Embryonic facial prominence (tissue), 1 donor: ENCODE measurements around the gene WDR90.

Source experiments
- DNase-seq: peaks from one replicate; pipeline ENCODE4 v3.0.0-alpha.2; 2016; ENCODE audit errors: extremely low spot score

WDR90 gene

DNA sequence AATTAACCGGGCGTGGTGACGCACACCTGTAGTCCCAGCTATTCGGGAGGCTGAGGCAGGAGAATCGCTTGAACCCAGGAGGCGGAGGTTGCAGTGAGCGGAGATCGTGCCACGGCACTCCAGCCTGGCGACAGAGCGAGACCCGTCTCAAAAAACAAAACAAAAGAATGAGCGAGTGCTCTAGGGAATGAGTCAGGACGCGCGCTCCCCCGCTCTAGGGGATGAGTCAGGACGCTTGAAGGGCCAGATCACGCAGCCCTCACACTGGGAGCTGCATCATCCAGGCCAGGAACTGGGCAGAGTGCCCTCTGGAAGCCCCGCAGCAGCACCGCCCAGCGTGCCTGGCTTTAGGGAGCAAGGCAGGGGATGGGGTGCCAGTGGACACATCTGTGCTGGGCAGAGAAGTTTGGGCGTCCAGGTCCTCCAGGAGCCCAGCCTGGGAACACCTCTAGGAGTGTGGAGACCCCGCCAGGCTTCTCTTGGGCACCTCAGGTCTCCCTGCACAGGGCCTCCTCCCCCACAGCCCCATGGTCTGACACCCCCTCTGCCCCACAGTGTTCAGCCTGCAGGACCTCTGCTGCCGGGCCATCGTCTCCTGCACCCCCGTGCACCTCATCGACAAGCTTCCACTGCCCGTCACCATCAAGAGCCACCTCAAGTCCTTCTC is 22.2 kb upstream of the WDR90 start:
- DNase-seq: no peak

DNA sequence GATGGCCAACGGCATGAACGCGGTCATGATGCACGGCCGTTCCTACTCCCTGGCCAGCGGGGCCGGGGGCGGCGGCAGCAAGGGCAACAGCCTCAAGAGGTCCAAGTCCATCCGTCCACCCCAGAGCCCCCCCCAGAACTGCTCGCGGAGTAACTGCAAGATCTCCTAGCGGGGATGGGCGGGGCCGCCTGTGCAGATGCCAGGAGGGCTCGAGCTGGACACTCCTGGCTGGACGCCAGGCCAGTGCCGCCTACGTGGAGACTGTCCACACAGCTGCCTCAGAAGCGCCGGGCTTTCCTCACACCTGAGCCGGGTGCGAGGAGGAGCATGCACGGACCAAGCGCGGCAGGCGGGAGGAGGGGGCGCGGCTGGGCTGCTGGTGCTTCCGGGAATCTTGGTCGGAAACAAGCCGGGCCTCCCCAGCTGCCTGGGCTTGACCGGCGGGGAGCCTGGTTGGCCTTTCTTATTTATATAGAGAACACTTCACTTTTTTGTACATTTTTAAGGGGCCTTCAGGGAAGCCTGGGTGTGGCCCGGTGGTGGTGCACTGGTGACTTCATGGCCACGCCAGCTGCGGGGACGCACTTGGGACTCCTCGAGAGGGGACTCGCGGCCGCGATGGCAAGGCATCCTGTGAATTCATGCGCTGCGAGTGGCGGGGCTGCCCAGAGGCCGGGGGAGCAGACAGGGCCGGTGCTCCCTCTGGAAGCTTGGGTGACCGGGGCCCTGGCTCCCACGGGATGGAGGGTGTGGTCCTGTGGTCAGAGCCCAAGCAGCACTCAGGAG is 21.5 kb upstream of the WDR90 start:
- no peak for DNase-seq

DNA sequence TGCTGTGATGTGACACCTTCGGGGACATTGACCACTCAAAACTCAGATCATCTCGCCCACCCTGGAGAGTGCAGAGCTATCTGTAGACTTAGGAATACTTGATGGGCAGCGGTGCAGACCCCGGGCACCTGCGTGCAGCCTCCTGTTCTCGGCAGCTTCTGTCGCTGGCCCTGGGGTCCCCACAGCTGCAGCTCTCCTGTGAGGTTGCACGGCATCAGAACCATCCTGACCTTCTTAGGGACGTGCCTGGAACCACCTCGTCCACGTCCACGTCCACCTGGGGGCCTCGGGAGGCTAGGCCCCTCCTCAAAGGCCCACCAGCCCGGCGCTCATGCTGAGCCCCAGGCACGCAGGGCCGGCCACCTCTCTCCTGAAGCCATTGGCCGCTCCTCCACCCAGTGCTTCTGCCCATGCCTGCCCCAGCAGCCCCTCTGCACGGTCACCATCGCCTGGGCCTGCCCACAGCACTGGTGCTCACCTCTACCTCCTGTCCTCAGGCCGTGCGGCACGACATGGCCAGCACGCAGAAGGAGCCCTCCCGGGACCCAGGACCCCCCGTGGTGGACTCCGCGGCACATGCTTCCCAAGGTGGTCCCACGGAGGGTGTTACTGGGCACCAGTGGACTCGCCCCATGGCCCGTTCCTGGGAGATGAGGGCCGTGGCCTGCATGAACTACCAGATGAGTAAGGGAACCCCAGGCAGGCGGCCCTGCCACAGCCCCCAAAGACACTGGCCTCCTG is 20.7 kb upstream of the WDR90 start:
- DNase-seq: no peak

DNA sequence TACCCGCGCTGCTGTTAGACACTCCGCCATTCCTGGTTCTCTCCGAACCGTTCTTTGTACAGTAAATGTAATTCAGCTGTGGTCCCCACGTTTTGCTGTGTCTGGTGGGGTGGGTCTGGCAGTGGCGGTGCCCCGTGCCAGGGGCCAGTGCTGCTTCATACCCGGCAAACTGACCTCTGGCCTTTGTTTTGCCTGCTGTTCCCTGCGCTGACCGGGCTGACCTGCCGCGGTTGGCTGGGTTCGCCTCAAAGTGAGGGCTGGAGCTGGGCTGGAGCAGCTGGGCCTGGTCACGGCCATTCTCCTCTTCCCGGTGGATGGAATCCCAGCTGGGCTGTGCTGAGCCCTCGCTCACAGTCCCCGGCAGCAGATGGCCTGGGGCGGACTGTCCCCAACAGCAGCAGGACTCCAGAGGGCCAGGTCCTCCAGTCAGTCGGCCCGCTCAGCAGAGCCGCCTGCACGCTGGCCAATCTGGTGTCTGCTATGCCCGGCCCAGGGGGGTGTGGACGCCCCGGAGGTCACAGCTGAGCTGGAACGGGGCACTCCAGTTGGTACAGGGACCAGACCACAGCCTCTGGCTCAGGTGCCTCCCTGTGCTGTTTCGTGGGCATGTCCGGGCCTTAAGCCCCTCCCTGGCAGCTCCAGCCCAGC is 19.9 kb upstream of the WDR90 start:
- no peak for DNase-seq

DNA sequence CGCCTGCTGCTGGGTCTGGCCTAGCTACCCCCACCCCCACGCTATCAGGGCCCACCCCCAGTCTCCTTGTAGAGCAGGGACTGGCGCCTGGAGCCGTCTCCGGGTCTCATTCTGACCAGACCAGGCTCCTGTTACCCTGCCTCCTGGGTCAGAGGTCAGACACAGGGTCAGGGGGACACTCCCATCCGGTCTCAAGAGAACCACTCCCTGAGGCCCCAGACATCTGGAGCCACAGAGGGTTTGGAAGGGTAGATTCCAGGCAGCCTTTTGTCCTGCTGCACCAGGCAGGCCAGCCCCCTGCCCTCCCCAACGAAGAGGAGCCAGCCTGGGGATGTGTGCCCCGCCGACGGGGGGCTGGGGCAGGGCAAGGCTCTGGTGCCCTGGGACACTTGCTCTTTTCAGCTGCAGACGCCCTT is 19.3 kb upstream of the WDR90 start:
- DNase-seq: no peak

DNA sequence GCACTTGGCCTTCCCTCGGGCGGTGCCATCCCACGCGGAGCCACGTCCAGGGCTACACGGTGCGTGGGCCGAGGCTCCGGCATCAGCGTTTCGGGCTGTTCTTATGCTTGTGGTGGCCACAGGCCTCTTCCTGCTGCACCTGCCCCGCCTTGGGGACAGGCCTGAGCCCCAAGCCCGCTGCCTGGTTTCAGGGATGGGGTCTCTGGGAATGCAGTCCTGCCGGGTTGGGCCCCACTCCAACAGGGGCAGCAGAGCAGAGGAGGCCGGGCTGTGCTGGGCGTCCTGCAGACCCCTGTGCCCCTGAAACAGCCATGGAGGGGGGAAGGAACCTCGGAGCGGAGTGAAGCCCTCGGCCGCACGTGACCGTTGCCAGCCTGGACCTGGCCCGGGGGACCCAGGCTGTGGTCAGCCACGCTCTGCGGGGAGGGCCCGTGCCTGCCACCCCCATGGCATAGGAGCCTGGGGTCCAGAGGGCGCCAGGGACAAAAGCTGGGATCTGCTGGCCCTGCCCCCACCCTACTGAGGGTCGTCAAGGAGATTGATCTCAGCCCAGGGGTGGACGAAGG is 18.8 kb upstream of the WDR90 start:
- DNase-seq: no peak

DNA sequence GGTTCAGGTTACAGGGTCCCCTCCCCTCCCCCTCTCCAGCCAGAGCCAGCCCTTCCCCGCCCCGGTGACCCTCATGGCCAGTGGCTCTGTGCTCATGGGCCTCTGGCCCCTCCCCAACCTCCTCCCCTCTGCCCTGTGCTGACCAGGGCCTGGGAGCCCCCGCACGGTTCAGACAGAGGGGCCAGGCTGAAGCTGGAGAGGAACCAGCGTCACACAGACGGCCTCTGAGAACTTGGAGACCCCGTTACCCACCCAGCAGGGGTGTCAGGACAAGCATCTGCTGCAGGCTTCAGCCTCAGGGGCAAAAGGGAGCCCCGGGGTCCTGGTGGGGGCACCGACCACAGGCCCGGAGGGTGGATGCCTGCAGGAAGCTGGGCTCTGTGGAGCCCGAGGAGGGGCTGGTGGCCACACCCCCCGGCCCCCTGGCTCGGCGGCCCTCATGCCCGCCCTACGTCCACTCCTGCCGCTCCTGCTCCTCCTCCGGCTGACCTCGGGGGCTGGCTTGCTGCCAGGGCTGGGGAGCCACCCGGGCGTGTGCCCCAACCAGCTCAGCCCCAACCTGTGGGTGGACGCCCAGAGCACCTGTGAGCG is 18.3 kb upstream of the WDR90 start, which contains the start of gene WFIKKN1:
Gene WFIKKN1, plus strand, starts transcription at position 171 of the 591 bp plus-strand sequence. Its CDS starts 269 bp downstream, at position 440.
- no peak for DNase-seq

DNA sequence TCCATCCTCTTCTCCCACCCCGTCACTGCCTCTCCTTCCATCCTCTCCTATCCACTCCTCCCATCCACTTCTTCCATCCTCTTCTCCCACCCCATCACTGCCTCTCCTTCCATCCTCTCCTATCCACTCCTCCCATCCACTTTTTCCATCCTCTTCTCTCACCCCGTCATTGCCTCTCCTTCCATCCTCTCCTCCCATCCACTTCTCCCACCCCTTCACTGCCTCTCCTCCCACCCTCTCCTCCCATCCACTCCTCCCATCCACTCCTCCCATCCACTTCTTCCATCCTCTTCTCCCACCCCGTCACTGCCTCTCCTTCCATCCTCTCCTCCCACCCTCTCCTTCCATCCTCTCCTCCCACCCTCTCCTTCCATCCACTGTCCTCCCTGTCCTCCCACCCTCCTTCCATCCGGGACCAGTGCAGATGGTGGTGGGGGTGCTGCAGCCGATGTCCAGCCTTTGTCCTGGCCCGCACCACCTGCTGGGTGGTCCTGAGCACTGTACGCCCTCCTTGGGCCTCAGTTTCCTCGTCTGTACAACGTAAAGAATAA is 17.3 kb upstream of the WDR90 start:
- no peak for DNase-seq

DNA sequence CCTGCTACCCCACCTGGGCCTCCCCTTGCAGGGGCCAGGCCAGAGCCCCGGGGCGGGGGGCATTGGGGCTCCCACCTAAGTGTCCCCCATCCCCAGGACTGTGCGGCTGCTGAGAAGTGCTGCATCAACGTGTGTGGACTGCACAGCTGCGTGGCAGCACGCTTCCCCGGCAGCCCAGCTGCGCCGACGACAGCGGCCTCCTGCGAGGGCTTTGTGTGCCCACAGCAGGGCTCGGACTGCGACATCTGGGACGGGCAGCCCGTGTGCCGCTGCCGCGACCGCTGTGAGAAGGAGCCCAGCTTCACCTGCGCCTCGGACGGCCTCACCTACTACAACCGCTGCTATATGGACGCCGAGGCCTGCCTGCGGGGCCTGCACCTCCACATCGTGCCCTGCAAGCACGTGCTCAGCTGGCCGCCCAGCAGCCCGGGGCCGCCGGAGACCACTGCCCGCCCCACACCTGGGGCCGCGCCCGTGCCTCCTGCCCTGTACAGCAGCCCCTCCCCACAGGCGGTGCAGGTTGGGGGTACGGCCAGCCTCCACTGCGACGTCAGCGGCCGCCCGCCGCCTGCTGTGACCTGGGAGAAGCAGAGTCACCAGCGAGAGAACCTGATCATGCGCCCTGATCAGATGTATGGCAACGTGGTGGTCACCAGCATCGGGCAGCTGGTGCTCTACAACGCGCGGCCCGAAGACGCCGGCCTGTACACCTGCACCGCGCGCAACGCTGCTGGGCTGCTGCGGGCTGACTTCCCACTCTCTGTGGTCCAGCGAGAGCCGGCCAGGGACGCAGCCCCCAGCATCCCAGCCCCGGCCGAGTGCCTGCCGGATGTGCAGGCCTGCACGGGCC is 16.5 kb upstream of the WDR90 start:
- no peak for DNase-seq

DNA sequence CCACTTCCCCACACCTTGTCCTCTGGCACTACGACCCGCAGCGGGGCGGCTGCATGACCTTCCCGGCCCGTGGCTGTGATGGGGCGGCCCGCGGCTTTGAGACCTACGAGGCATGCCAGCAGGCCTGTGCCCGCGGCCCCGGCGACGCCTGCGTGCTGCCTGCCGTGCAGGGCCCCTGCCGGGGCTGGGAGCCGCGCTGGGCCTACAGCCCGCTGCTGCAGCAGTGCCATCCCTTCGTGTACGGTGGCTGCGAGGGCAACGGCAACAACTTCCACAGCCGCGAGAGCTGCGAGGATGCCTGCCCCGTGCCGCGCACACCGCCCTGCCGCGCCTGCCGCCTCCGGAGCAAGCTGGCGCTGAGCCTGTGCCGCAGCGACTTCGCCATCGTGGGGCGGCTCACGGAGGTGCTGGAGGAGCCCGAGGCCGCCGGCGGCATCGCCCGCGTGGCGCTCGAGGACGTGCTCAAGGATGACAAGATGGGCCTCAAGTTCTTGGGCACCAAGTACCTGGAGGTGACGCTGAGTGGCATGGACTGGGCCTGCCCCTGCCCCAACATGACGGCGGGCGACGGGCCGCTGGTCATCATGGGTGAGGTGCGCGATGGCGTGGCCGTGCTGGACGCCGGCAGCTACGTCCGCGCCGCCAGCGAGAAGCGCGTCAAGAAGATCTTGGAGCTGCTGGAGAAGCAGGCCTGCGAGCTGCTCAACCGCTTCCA is 15.7 kb upstream of the WDR90 start:
- DNase-seq: no peak

DNA sequence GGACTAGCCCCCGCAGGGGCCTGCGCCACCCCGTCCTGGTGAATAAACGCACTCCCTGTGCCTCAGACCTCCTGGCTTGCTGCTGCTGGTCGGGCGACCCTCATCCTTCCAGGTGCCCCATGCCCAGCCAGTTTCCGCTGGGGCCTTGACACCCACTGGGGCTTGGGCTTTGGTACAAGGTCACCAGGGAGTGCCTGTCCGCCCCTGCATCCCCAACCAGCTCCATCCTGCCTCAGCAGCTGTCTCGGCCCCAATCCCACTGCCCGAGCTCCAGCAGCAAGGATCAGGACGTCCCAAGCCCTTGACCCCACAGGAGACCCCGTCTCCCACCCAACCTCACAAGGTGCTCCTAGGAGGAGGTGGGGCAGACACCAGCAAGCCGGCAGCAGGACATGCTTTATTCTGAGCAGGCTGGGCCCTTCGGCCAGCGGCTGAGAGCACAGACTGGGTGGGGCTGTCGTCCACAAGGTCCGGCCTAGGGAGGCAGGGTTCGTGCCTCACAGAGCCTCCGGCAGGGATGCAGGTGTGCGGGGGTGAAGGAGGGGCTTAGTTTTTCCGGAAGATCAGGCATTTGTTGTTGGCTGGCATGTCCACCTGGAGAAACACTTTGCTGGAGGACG is 15.0 kb upstream of the WDR90 start:
- no peak for DNase-seq

DNA sequence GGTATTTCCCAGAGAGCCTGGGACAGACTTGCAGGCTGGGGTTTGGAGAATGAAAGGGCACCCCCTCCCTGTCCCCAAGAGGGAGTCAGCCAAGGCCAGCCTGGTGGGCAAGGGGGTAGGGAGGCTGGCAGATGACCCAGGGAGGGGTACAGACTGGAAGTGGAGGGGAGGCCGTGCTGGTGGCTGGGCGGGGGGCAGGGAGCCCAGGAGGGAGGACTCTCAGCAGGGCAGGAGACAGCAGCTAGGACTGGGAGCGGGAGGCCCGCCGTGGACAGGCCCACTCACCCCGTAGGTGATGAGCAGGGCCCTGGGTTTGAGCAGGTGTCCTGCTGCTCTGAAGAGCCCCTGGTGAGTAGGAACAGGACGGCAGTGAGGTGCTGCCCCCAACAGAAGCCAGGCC is 14.2 kb upstream of the WDR90 start:
- DNase-seq: no peak

DNA sequence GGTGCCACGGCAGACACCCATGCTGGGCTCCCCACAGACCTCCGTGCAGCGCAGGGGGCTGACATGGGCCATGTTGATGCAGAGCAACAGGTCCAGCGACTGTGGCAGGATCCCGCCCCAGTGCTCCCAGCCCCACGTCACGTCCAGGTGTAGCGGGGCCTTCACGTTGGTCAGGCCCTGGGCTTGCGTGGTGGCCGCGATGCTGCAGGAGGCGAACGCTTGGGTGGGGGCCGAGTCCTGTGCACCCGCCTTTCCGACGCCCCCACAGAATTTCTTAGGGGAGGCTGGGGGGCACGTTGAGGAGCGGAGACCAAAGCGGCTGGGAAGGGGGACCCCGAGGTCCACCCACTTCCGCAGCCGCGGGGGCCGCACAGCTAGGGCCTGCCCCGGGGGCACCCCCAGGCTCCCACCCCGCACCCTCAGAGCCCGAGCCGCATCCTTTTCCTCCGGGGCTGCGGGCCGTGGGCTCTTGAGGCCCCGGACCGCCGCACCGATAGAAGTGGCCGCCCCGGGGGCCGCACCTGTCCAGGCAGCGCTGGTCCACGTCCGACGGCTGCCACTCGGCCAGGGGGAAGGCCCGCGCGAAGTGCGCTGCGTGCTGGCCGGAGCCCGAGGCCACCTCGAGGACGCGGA is 13.5 kb upstream of the WDR90 start:
- no peak for DNase-seq

DNA sequence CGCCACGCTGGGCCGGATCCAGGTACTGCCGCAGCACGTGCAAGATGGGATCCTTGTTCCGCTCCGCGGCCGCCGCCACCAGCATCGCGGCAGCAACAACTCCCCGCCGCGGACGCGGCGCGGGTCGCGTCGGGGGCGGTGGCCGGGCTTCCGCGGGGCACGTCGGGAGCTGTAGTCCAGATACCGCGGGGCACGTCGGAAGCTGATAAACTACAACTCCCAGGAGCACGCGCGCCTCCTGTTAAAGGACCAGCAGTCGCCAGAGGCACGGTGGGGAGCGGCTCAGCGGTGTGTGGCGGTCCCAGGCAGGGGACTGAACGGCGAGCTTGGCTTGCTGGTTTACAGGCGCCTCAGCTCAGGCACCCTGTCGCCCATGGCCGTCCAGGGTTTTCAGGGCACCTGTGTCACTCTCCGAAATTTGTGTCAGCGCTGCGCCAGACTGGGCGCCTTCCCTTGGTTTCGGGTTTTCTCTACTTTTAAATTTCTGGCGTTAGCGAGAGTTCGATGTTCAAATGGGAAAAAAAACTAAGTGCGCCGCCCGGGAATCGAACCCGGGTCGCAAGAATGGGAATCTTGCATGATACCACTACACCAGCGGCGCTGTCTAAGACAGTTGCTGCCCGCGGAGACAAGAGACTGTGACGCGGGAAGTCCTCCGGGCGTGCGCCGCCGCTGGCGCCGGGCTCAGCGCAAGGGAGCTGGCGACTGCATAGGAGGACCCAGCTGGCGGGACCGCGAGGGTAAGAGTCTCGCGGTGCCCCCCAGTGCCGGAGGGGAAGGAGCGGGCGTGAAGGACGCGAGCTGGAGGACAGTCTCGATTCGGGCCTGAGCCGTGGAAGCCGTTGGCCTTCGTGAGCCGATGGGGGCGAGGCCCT is 12.7 kb upstream of the WDR90 start, which contains the start of gene METTL26:
Gene METTL26, minus strand, starts transcription at position 100 of the 875 bp plus-strand sequence. Its CDS starts 15 bp downstream, at position 85.
- DNase-seq: peak; percentile 91

DNA sequence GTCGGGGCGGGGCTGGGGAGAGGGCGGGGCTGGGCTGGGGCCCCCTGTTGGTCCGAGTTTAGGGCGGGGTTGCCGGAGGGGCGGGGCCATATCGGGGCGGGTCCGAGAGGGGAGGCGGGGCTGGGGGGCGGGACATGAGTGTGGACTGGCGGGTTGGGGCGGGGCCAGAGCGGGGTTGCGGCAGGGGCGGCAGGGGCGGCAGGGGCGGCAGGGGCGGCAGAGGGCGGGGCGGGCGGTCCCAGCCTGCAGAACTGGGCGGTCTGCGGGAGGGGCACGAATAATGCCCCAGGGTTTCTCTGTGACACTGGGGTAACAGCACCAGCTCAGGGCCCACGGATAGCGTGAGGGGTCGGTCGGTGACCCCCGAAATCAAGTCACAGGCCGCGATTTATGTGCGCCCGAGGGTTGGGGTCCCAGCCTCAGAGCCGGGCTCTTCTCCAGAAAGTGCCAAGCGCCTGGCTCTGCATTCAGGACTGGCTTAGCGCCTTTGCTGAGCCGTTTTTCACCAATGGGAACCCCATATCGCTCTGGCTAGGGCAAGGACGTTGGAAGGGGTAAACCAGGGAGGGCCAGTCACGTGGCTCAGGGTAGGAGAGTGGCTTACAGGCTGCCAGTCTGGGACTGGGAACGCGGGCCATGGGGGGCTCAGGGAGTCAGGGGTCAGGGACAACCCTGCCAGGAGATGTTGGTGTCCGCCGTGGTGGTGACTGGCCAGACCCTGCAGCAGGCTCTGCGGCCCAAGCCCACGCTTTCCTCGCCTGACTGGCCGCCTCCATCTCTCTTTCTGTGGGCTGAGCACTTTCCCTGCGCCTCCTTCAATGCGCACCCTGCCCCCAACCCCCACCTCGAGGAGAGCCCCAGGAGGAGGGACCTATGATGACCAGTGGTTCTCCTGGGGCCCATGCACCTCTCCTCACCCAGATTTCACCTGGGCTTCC is 11.8 kb upstream of the WDR90 start:
- DNase-seq: no peak

DNA sequence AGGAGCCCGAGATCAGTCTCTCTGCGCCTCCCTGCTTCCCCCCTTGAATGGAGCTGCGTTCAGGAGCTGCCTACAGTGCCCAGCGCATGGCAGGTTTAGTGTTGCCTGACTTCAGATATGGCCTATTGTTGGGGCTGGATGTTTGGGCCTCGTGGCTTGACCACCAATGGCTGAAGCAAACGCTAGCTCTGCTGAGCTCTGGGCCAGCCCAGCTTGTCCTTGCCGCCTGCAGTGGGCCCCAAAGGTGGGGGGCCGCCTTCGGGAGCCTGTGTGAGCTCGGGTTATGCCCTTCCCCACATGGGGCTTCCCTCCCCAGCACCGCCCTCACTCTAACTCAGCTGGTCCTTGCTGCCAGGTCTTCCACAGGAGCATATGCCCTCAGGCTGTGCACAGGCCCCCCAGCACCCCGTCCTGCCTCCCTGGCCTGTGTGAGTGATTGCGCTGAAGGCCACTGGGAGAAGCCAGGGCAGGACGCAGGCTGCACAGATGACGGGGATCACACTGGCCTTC is 11.1 kb upstream of the WDR90 start:
- no peak for DNase-seq
